Trophoblast cell (in vitro differentiated cells and primary cell): ENCODE data around the gene FAM193A.
A peak's percentile ranks its signal among the peaks of the same experiment; 100 is the strongest.

ENCODE experiments used
- DNase-seq, 2 donors: peaks; one replicate each; pipeline ENCODE4 v3.0.0-alpha.2; 2016
- H2AFZ ChIP-seq: 2 replicates; pipeline ENCODE4 v1.6.1; 2013; ENCODE audit warnings: low read length, moderate library complexity, mild to moderate bottlenecking; ENCODE audit not compliant: insufficient read depth, poor library complexity
- H2AK5ac ChIP-seq: 2 replicates; pipeline ENCODE4 v1.6.1; 2013; ENCODE audit warnings: mild to moderate bottlenecking, low read length
- H2BK120ac ChIP-seq: 2 replicates; pipeline ENCODE4 v1.6.1; 2013; ENCODE audit warnings: low read length, mild to moderate bottlenecking, moderate library complexity; ENCODE audit not compliant: insufficient read depth, poor library complexity
- H2BK12ac ChIP-seq: 2 replicates; pipeline ENCODE4 v1.6.1; 2013; ENCODE audit warnings: mild to moderate bottlenecking, low read length, moderate library complexity
- H2BK5ac ChIP-seq: 2 replicates; pipeline ENCODE4 v1.6.1; 2013; ENCODE audit warnings: low read length, low read depth, moderate library complexity, mild to moderate bottlenecking; ENCODE audit not compliant: poor library complexity
- H3K14ac ChIP-seq: 2 replicates; pipeline ENCODE4 v1.6.1; 2013; ENCODE audit warnings: mild to moderate bottlenecking, low read length
- H3K18ac ChIP-seq: 2 replicates; pipeline ENCODE4 v1.6.1; 2013; ENCODE audit warnings: mild to moderate bottlenecking, low read length
- H3K23ac ChIP-seq: 2 replicates; pipeline ENCODE4 v1.6.1; 2013; ENCODE audit warnings: low read length
- H3K27ac ChIP-seq: 2 replicates; pipeline ENCODE4 v1.5.1; 2013; ENCODE audit warnings: low read depth, mild to moderate bottlenecking, inconsistent platforms, low read length, moderate library complexity
- H3K27me3 ChIP-seq: 2 replicates; pipeline ENCODE4 v1.6.1; 2013; ENCODE audit warnings: inconsistent platforms, mild to moderate bottlenecking, low read length, moderate library complexity; ENCODE audit not compliant: insufficient read depth
- H3K36me3 ChIP-seq, 2 experiments: 1 replicate in 1 of 2; 2 replicates in 1 of 2; pipeline ENCODE4 v1.6.1; 2013; ENCODE audit warnings: low read length in 2 of 2, mild to moderate bottlenecking in 2 of 2, moderate library complexity in 1 of 2; ENCODE audit not compliant: insufficient read depth in 2 of 2, control insufficient read depth in 1 of 2
- H3K4ac ChIP-seq: 2 replicates; pipeline ENCODE4 v1.6.1; 2013; ENCODE audit warnings: low read depth, mild to moderate bottlenecking, low read length, moderate library complexity
- H3K4me1 ChIP-seq, 2 experiments: 1 replicate in 1 of 2; 2 replicates in 1 of 2; pipeline ENCODE4 v1.6.1; 2013; ENCODE audit warnings: low read length in 2 of 2, mild to moderate bottlenecking in 2 of 2, moderate library complexity in 1 of 2; ENCODE audit not compliant: insufficient read depth in 2 of 2, control insufficient read depth in 1 of 2
- H3K4me2 ChIP-seq: 2 replicates; pipeline ENCODE4 v1.6.1; 2013; ENCODE audit warnings: inconsistent platforms, mild to moderate bottlenecking, low read length, moderate library complexity
- H3K4me3 ChIP-seq: 2 replicates; pipeline ENCODE4 v1.5.1; 2013; ENCODE audit warnings: mild to moderate bottlenecking, low read depth, low read length, inconsistent platforms
- H3K79me1 ChIP-seq: one replicate; pipeline ENCODE4 v1.6.1; 2013; ENCODE audit warnings: low read length
- H3K79me2 ChIP-seq: 2 replicates; pipeline ENCODE4 v1.6.1; 2013; ENCODE audit warnings: low read length, mild to moderate bottlenecking; ENCODE audit not compliant: control insufficient read depth, insufficient read depth, poor library complexity
- H3K9ac ChIP-seq: 2 replicates; pipeline ENCODE4 v1.6.1; 2013; ENCODE audit warnings: mild to moderate bottlenecking, low read length
- H3K9me3 ChIP-seq: 2 replicates; pipeline ENCODE4 v1.6.1; 2013; ENCODE audit warnings: low read depth, mild to moderate bottlenecking, control low read depth, inconsistent platforms, low read length; ENCODE audit not compliant: insufficient read depth
- H4K12ac ChIP-seq: 2 replicates; pipeline ENCODE4 v1.6.1; 2013; ENCODE audit warnings: low read depth, mild to moderate bottlenecking, low read length, moderate library complexity
- H4K8ac ChIP-seq: 2 replicates; pipeline ENCODE4 v1.6.1; 2013; ENCODE audit warnings: low read depth, mild to moderate bottlenecking, low read length, moderate library complexity
- H4K91ac ChIP-seq: one replicate; pipeline ENCODE4 v1.6.1; 2013; ENCODE audit warnings: low read depth, mild to moderate bottlenecking, low read length, moderate library complexity
- WGBS: extraction: QIAGEN DNeasy Blood & Tissue Kit; methylation state at CpG from one replicate; pipeline ENCODE4 v1.1.7; 2013; ENCODE audit warnings: missing lambda C conversion rate; ENCODE audit not compliant: insufficient read length, insufficient coverage; ENCODE audit errors: extremely low coverage; 5-methylcytosine and 5-hydroxymethylcytosine counted together

FAM193A gene

DNA sequence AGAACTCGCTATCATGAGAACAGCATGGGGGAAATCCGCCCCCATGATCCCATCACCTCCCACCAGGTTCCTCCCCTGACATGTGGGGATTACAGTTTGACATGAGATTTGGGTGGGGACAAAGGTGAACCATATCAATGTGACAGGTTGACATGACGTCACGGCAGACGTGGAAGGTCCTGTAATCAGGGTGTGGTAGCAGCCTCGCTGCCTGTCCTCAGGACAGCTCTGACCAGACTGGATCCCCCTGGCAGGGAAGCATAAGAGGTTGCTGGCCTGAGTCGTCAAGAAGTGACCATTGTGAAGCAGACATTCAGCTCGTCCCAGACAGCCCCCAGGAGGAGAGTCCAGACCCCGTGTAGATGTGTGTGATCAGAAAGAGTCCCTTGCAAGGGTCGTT is 115.1 kb downstream of the FAM193A start:
- H3K18ac ChIP-seq, result no peak overlapping the region
- H3K23ac ChIP-seq, result no peak overlapping the region
- H3K4me3 ChIP-seq, result no peak overlapping the region
- no peak overlapping the region for H2BK120ac ChIP-seq
- no peak overlapping the region for H3K9ac ChIP-seq
- H4K12ac ChIP-seq, result no peak overlapping the region
- H3K36me3 ChIP-seq, result peaks cover 36 to 52% of the 10 kb centered on the region in 2 experiments
- H3K27ac ChIP-seq, result no peak overlapping the region
- no peak overlapping the region for H2AFZ ChIP-seq
- H4K91ac ChIP-seq, result no peak overlapping the region
- H3K79me2 ChIP-seq, result peaks cover 1% of the 10 kb centered on the region
- H2BK12ac ChIP-seq, result no peak overlapping the region
- H4K8ac ChIP-seq, result no peak overlapping the region
- DNase-seq, result no peak
- no peak overlapping the region for H3K4ac ChIP-seq
- H2AK5ac ChIP-seq, result no peak overlapping the region
- H3K9me3 ChIP-seq, result peaks cover 2% of the 10 kb centered on the region
- no peak overlapping the region for H2BK5ac ChIP-seq
- H3K27me3 ChIP-seq, result no peaks in the 10 kb centered on the region
- H3K4me2 ChIP-seq, result no peak overlapping the region
- H3K14ac ChIP-seq, result no peak overlapping the region
- H3K79me1 ChIP-seq, result no peaks in the 10 kb centered on the region
- peaks cover 0 to 6% of the 10 kb centered on the region in 2 experiments for H3K4me1 ChIP-seq
- WGBS, result no CpG with 5 or more reads among the region's 10 CpGs

GRCh38 chr4:2651998-2652397 is 115.6 kb downstream of the FAM193A start:
- WGBS, result no CpG with 5 or more reads among the region's 2 CpGs
- Histone ChIP-seq H2AFZ (no peak overlapping the region), H3K9me3 (peaks cover 2% of the 10 kb centered on the region)

GRCh38 chr4:2652415-2653160 is 116.1 kb downstream of the FAM193A start:
- no peak overlapping the region for H3K27ac ChIP-seq
- H3K18ac ChIP-seq, result no peak overlapping the region
- H3K79me1 ChIP-seq, result no peaks in the 10 kb centered on the region
- no peaks in the 10 kb centered on the region for H3K27me3 ChIP-seq
- no peak overlapping the region for H2BK120ac ChIP-seq
- peaks cover 0 to 6% of the 10 kb centered on the region in 2 experiments for H3K4me1 ChIP-seq
- H2AFZ ChIP-seq, result no peak overlapping the region
- H2BK5ac ChIP-seq, result no peak overlapping the region
- H4K8ac ChIP-seq, result no peak overlapping the region
- no peak overlapping the region for H3K14ac ChIP-seq
- no CpG with 5 or more reads among the region's 14 CpGs for WGBS
- H3K23ac ChIP-seq, result no peak overlapping the region
- H2AK5ac ChIP-seq, result no peak overlapping the region
- no peak overlapping the region for H3K4me2 ChIP-seq
- H4K12ac ChIP-seq, result no peak overlapping the region
- peaks cover 27 to 43% of the 10 kb centered on the region in 2 experiments for H3K36me3 ChIP-seq
- no peak overlapping the region for H3K4me3 ChIP-seq
- peaks cover 2% of the 10 kb centered on the region for H3K9me3 ChIP-seq
- no peak overlapping the region for H4K91ac ChIP-seq
- no peak overlapping the region for H3K9ac ChIP-seq
- DNase-seq, result peak in 1 of 2 donors; percentile 67
- no peak overlapping the region for H2BK12ac ChIP-seq
- peaks cover 1% of the 10 kb centered on the region for H3K79me2 ChIP-seq
- no peak overlapping the region for H3K4ac ChIP-seq

More at GRCh38 chr4:2651998-2652397, 115.6 kb downstream of the FAM193A start:
- Histone ChIP-seq H3K18ac (no peak overlapping the region), H4K8ac (no peak overlapping the region), H4K91ac (no peak overlapping the region), H3K23ac (no peak overlapping the region), H3K79me2 (peaks cover 1% of the 10 kb centered on the region), H2BK5ac (no peak overlapping the region), H3K14ac (no peak overlapping the region), H3K79me1 (no peaks in the 10 kb centered on the region), H3K36me3 (peaks cover 32 to 48% of the 10 kb centered on the region in 2 experiments), H3K4me1 (peaks cover 0 to 6% of the 10 kb centered on the region in 2 experiments), H2BK12ac (no peak overlapping the region), H3K4ac (no peak overlapping the region), H3K9ac (no peak overlapping the region), H2AK5ac (no peak overlapping the region), H3K27me3 (no peaks in the 10 kb centered on the region), H2BK120ac (no peak overlapping the region), H3K4me2 (no peak overlapping the region), H4K12ac (no peak overlapping the region), H3K4me3 (no peak overlapping the region), H3K27ac (no peak overlapping the region)
- no peak for DNase-seq

GRCh38 chr4:2660596-2661211 is 124.3 kb downstream of the FAM193A start:
- Histone ChIP-seq H3K4me3 (no peak overlapping the region), H2AK5ac (no peak overlapping the region), H2BK12ac (no peak overlapping the region), H2BK5ac (no peak overlapping the region), H3K14ac (no peak overlapping the region), H3K36me3 (peaks cover 34% of the 10 kb centered on the region in 2 experiments), H3K79me1 (no peaks in the 10 kb centered on the region), H3K4me1 (peaks cover 2 to 3% of the 10 kb centered on the region in 2 experiments), H3K18ac (no peak overlapping the region), H4K8ac (no peak overlapping the region), H3K9ac (no peak overlapping the region), H3K79me2 (peaks cover 1% of the 10 kb centered on the region), H3K27ac (no peak overlapping the region), H3K23ac (no peak overlapping the region), H2BK120ac (no peak overlapping the region), H3K9me3 (peaks cover 2% of the 10 kb centered on the region), H4K91ac (no peak overlapping the region), H3K4ac (no peak overlapping the region), H4K12ac (no peak overlapping the region), H3K27me3 (no peaks in the 10 kb centered on the region), H2AFZ (no peak overlapping the region), H3K4me2 (no peak overlapping the region)
- DNase-seq, result no peak
- no CpG with 5 or more reads among the region's 8 CpGs for WGBS
